Esophagus muscularis mucosa (tissue), 4 donors: Measurements from ENCODE around the gene ZFP1. TPM values are rescaled to one million over a fixed set of nuclear protein-coding genes. Genes with fewer than 3 reads are reported as not detected.
"Not testable (repeated sequence)": the region's sequence is repeated elsewhere in the genome, so short reads cannot be mapped to it uniquely, and the experiment has no call there.

Experiments
- DNase-seq: peaks from one replicate; pipeline ENCODE4 v3.0.0-alpha.2; 2017; ENCODE audit errors: extremely low spot score
- H3K27ac ChIP-seq, 4 donors: fragments of 200-600 bp; sonication (generic); replicated peaks in 1 of 4; 1 replicate in 3 of 4; 2 replicates in 1 of 4; pipeline ENCODE4 v1.5.1; 2016 to 2019; ENCODE audit warnings: mild to moderate bottlenecking in 1 of 4
- H3K27me3 ChIP-seq, 4 donors: fragments of 200-600 bp; sonication (generic); one replicate each; pipeline versions ENCODE4 v1.5.1 to v1.6.0; 2016 to 2019
- H3K36me3 ChIP-seq, 4 donors: fragments of 200-600 bp; sonication (generic); one replicate each; pipeline ENCODE4 v1.5.1; 2016 to 2019
- H3K4me1 ChIP-seq, 4 donors: fragments of 200-600 bp; sonication (generic); one replicate each; pipeline ENCODE4 v1.5.1; 2016 to 2019
- H3K4me3 ChIP-seq, 4 donors: fragments of 200-600 bp; sonication (generic); 1 replicate in 2 of 4; 2 replicates in 2 of 4; pipeline ENCODE4 v1.5.1; 2016 to 2019; ENCODE audit warnings: mild to moderate bottlenecking in 4 of 4, moderate library complexity in 1 of 4
- H3K9me3 ChIP-seq, 4 donors: fragments of 200-600 bp; sonication (generic); 1 replicate in 3 of 4; 2 replicates in 1 of 4; pipeline ENCODE4 v1.5.1; 2016 to 2019
- EP300 ChIP-seq: sonication (generic); formaldehyde crosslinking; IDR thresholded peaks from one replicate; pipeline ENCODE4 v1.6.1; 2017; ENCODE audit warnings: antibody characterized with exemption
- POLR2A ChIP-seq: fragments of 450-650 bp; IDR thresholded peaks from one replicate; pipeline ENCODE4 v1.6.1; 2017; ENCODE audit warnings: antibody characterized with exemption, moderate library complexity, mild to moderate bottlenecking, low read depth
- POLR2AphosphoS5 ChIP-seq, 2 donors: sonication (generic); formaldehyde crosslinking; IDR thresholded peaks; one replicate each; pipeline ENCODE4 v1.6.1; 2017; ENCODE audit warnings: antibody characterized with exemption in 2 of 2
- WGBS: methylation state at CpG from one replicate; pipeline ENCODE4 v1.1.5; 2018; 5-methylcytosine and 5-hydroxymethylcytosine counted together
- intact Hi-C: fragments of 100-400 bp; cut with DNase I; formaldehyde crosslinking; loops from one replicate; pipeline ENCODE4 v1.15.1; 2023
- total RNA-seq, 4 donors: library from RNA; depleted of rRNA; stranded (reverse); fragments of >200 nt; gene quantifications; one replicate each; pipeline versions ENCODE4 v1.1.0 to v1.2.1, GENCODE V29; 2016
- TF ChIP-seq, protein P1 (sequence below), 3 experiments: fragments of 200-600 bp in 2 of 3; fragments of 450-650 bp in 1 of 3; sonication (generic) in 2 of 3; IDR thresholded peaks; one replicate each; pipeline ENCODE4 v1.5.1; 2017 to 2019; ENCODE audit warnings: antibody characterized with exemption in 3 of 3, mild to moderate bottlenecking in 2 of 3, moderate library complexity in 1 of 3

ZFP1 gene
- total RNA-seq, 4 donors from 2014 or later = 8.4 to 17.4 (median 12.0) TPM

DNA sequence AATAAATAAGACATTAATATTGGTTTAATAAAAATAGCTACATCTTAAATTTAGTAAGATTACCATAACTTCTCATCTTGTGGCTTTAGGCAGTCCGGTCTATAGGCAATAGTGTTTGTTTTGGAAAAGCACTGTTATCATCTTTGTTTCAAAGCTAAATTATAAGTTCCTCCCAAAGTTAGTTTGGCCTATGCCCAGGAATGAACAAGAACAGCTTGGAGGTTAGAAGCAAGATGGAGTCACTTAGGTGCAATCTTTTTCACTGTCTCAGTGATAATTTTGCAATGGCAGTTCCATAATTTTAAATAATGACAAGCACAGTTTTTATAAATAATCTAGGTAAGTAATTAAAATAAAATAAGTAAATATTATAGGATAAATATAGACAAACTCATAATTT lies 25.7 kb upstream of the ZFP1 start:
- intact Hi-C loops = no loop called here
- WGBS = 91% methylated on average over 1 of the region's 1 CpG
- H3K27ac ChIP-seq = no peak overlapping the region

DNA sequence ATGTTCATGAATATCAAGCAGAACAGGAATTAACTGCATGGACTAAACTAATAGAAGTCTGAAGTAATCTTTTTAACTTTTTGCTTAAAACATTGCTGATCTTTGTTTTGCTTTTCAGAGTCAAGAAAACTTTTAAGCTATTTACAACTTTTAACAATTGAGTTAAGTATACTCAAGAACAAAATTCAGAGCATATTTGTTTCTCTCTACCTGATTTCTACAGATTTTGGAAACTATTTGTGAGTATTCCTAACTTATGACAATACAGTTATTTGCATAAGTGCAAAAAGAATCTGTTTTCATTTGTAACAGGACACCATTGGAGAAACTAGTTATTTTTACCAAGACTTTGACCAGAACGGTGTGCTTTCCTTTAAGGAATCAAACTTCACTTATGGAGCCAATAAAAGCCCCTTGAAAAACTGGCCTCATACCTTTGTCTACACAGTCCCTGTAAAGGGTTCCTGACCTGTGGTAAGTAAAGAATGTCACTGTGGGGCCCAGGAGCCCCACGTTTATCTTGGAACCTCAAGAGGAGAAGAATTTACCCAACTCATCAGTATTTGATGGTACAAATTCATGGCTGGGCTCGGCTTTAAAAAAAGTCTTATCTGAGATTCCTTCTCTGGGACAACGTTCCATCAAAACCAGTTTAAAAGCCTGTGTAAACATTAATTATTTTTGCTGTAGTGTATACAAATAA lies 20.5 kb upstream of the ZFP1 start:
- no peaks in the 10 kb centered on the region for H3K36me3 ChIP-seq
- no peaks in the 10 kb centered on the region for H3K9me3 ChIP-seq
- TF ChIP-seq, protein P1, sequence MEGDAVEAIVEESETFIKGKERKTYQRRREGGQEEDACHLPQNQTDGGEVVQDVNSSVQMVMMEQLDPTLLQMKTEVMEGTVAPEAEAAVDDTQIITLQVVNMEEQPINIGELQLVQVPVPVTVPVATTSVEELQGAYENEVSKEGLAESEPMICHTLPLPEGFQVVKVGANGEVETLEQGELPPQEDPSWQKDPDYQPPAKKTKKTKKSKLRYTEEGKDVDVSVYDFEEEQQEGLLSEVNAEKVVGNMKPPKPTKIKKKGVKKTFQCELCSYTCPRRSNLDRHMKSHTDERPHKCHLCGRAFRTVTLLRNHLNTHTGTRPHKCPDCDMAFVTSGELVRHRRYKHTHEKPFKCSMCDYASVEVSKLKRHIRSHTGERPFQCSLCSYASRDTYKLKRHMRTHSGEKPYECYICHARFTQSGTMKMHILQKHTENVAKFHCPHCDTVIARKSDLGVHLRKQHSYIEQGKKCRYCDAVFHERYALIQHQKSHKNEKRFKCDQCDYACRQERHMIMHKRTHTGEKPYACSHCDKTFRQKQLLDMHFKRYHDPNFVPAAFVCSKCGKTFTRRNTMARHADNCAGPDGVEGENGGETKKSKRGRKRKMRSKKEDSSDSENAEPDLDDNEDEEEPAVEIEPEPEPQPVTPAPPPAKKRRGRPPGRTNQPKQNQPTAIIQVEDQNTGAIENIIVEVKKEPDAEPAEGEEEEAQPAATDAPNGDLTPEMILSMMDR (IDR thresholded peaks at IDR 0.05) = no peak
- TF ChIP-seq POLR2AphosphoS5 (IDR thresholded peaks at IDR 0.05) (no peak), EP300 (no peak), POLR2A (no peak)
- DNase-seq = no peak
- 83% methylated on average over 4 of the region's 4 CpGs for WGBS
- H3K4me3 ChIP-seq = no peak overlapping the region
- intact Hi-C loops = no loop called here
- H3K27ac ChIP-seq = no peak overlapping the region
- no peaks in the 10 kb centered on the region for H3K27me3 ChIP-seq
- no peaks in the 10 kb centered on the region for H3K4me1 ChIP-seq

More for the DNA sequence above, 25.7 kb upstream of the ZFP1 start:
- H3K9me3 ChIP-seq = peaks cover 0 to 13% (median 6%) of the 10 kb centered on the region in 4 donors
- no peak for DNase-seq
- no peaks in the 10 kb centered on the region for H3K4me1 ChIP-seq
- H3K27me3 ChIP-seq = no peaks in the 10 kb centered on the region
- no peaks in the 10 kb centered on the region for H3K36me3 ChIP-seq
- TF ChIP-seq EP300 (no peak), POLR2AphosphoS5 (IDR thresholded peaks at IDR 0.05) (no peak), POLR2A (no peak)
- TF ChIP-seq, protein P1 (IDR thresholded peaks at IDR 0.05) = no peak
- H3K4me3 ChIP-seq = no peak overlapping the region

DNA sequence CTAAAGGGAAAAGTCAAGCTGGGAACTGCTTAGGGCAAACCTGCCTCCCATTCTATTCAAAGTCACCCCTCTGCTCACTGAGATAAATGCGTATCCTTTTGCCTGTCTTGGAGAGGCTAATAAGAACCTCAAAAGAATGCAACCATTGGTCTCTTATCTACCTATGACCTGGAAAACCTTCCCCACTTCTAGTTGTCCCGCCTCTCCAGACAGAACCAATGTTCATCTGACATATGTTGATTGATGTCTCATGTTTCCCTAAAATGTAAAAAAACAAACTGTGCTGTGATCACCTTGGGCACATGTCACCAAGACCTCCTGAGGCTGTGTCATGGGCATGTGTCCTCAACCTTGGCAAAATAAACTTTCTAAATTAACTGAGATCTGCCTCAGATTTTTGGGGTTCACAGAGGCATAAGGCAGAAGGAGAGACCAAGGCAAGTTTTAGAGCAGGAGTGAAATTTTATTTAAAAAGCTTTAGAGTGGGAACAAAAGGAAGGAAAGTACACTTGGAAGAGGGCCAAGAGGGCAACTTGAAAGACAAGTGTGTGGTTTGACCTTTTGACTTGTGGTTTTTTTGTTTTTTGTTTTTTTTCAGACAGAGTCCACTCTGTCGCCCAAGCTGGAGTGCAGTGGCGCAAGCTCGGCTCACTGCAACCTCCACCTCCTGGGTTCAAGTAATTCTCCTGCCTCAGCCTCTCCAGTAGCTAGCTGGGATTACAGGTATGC lies 18.7 kb upstream of the ZFP1 start:
- H3K36me3 ChIP-seq, H3K4me1 ChIP-seq, H3K27me3 ChIP-seq, H3K4me3 ChIP-seq, DNase-seq, H3K9me3 ChIP-seq, H3K27ac ChIP-seq, intact Hi-C loops: not testable (repeated sequence)
- WGBS = 68% methylated on average over 5 of the region's 5 CpGs

DNA sequence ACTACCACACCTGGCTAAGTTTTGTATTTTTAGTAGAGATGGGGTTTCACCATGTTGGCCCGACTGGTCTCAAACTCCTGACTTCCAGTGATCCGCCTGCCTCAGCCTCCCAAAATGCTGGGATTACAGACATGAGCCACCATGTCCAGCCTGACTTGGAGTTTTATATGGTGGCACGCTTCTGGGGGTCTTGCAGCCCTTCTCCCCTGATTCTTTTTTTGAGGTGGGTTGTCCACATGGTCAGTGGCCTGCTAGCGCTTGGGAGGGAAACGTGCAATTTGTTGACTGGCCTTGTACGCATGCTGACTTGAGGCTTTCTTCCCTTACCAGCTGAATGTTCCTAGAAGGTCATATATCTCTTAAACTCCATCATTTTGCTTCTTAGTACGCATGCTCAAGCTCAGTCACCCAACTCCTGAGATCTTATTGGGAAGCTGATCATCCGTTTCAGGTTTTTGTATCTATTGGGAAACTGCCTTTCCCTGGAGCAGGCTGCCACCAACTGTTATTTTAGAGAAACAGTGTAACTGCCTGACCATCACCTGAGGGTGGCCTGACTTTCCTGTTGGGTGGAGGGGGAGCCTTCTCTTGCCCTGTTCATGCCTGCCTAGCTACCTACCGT lies 18.1 kb upstream of the ZFP1 start:
- TF ChIP-seq POLR2AphosphoS5 (IDR thresholded peaks at IDR 0.05) (no peak), POLR2A (no peak), EP300 (no peak)
- TF ChIP-seq, protein P1 (IDR thresholded peaks at IDR 0.05) = no peak
- WGBS = 81% methylated on average over 9 of the region's 9 CpGs
- no peak overlapping the region for H3K4me3 ChIP-seq
- no peaks in the 10 kb centered on the region for H3K4me1 ChIP-seq
- intact Hi-C loops = no loop called here
- no peak overlapping the region for H3K27ac ChIP-seq
- no peaks in the 10 kb centered on the region for H3K27me3 ChIP-seq
- H3K36me3 ChIP-seq = no peaks in the 10 kb centered on the region
- DNase-seq = no peak
- H3K9me3 ChIP-seq = no peaks in the 10 kb centered on the region

DNA sequence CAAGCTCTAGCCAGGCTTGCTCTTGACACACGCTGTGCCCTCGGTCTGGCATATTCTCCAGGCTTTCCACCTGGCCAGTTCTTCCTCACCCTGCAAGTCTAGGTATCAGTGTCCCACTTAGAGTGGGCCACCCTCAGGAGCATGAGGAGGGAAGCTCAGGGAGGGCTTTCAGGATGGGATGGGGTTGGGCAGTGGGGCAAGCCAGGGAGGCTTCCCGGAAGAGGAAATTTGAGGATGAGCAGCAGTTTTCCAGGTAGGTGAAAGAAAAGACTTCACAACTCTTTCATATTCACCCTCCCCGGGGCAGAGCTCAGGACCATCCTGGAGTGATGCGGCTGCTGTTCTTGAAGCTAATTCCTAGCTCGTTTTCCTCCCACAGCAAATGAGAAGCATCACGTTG lies 17.2 kb upstream of the ZFP1 start:
- intact Hi-C loops = no loop called here

More for the DNA sequence above, 17.2 kb upstream of the ZFP1 start:
- Histone ChIP-seq H3K27me3 (no peaks in the 10 kb centered on the region), H3K27ac (no peak overlapping the region), H3K4me1 (no peaks in the 10 kb centered on the region), H3K36me3 (no peaks in the 10 kb centered on the region), H3K9me3 (no peaks in the 10 kb centered on the region), H3K4me3 (no peak overlapping the region)
- 72% methylated on average over 7 of the region's 7 CpGs for WGBS
- DNase-seq = no peak
- TF ChIP-seq, protein P1 (IDR thresholded peaks at IDR 0.05) = no peak
- TF ChIP-seq POLR2AphosphoS5 (IDR thresholded peaks at IDR 0.05) = no peak
- no peak for TF ChIP-seq EP300
